Stimulated activated CD4-positive, alpha-beta T cell treated with anti-CD3 and anti-CD28 coated beads, TNF-alpha, amount 100 ng/mL, for 24 hours (primary cell): ENCODE measurements around the gene GABRA4.

Experiments used
- DNase-seq, 3 experiments: peaks; one replicate each; pipeline ENCODE4 v3.0.0-alpha.2; 2020; ENCODE audit warnings: low read depth in 3 of 3

The GABRA4 gene

GRCh38 chr4:46930891-46931290 lies 62.5 kb downstream of the GABRA4 start:
- no peak for DNase-seq

- DNase-seq = no peak
These were observed 66.2 kb downstream of the GABRA4 start for GRCh38 chr4:46927201-46927600.

- DNase-seq = no peak
These were observed 68.4 kb downstream of the GABRA4 start for GRCh38 chr4:46924789-46925529.

GRCh38 chr4:46922205-46922604 lies 71.2 kb downstream of the GABRA4 start:
- no peak for DNase-seq

GRCh38 chr4:46909078-46909477 lies 84.3 kb downstream of the GABRA4 start, which contains the start of gene COX7B2:
Gene COX7B2 (minus strand): TSS chr4:46909245. CDS start chr4:46735192, 174,053 bp downstream.
- no peak for DNase-seq

- no peak for DNase-seq
These were observed 85.2 kb downstream of the GABRA4 start for GRCh38 chr4:46908148-46908547.

GRCh38 chr4:46900082-46900481 lies 93.3 kb downstream of the GABRA4 start:
- DNase-seq = no peak

- no peak for DNase-seq
These were observed 98.6 kb downstream of the GABRA4 start for GRCh38 chr4:46894826-46895225.

GRCh38 chr4:46890056-46890455 lies 103.3 kb downstream of the GABRA4 start:
- DNase-seq = no peak

GRCh38 chr4:46889410-46889809 lies 104.0 kb downstream of the GABRA4 start:
- no peak for DNase-seq

- DNase-seq = no peak
These were observed 106.7 kb downstream of the GABRA4 start for GRCh38 chr4:46886711-46887110.

GRCh38 chr4:46878641-46879040 lies 114.7 kb downstream of the GABRA4 start:
- no peak for DNase-seq

GRCh38 chr4:46874811-46875210 lies 118.6 kb downstream of the GABRA4 start:
- DNase-seq = no peak

GRCh38 chr4:46870411-46870810 lies 123.0 kb downstream of the GABRA4 start:
- DNase-seq = no peak
